Measurements from ENCODE around the gene CCDC187.
A peak's percentile ranks its signal among the peaks of the same experiment; 100 is the strongest.
"Not testable (repeated sequence)": the region's sequence is repeated elsewhere in the genome, so short reads cannot be mapped to it uniquely, and the experiment has no call there.

Gene CCDC187

GRCh38 chr9:136267261-136268111 lies 36.4 kb downstream of the CCDC187 start:
- peak; percentile 64 to 77 (median 76) for DNase-seq (ENCODE audit: low read depth in 3 of 3)

GRCh38 chr9:136266641-136267040 lies 37.3 kb downstream of the CCDC187 start:
- not testable (repeated sequence) for DNase-seq (ENCODE audit: low read depth in 3 of 3)

DNA sequence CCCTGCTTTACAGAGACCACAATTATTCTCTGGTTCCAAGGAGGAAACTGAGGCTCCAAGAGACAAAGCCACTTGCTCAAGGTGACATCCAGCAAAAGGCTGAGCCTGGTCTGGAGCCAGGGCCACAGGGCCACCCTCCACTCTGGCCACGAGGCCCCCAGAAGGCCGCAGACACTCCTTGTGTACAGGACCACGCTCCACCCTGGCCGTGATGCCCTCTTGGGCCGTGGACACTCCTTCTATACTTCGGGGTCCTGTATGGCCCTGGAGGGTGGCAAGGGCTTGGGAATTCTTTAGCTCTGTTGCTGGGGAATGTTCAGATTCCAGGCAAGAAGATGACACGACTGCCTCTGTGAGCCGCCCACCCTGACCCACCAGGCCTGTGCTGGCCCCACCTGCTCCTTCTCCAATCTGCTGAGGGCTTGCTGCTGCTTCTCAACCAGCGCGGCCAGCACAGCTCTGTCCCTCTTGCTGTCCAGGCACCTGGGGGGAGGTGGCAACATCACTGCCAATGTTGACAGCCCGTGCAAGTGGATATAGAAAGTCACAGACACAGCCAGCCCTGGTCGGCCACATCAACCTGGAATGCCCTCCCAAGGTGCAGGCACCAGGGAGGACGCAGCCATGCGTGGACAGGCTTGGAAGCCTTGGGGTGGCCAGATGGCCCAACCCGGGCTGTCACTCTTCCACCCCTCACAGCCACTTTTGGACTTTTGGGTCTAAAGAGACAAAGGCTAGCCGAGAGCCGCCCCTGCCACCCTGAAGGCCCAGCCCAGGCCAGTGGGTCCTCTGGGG lies 38.1 kb downstream of the CCDC187 start:
- no peak for DNase-seq (ENCODE audit: low read depth in 3 of 3)

GRCh38 chr9:136264441-136265405 lies 39.2 kb downstream of the CCDC187 start:
- DNase-seq (ENCODE audit: low read depth in 3 of 3) = no peak

GRCh38 chr9:136264031-136264430 lies 39.9 kb downstream of the CCDC187 start:
- no peak for DNase-seq (ENCODE audit: low read depth in 3 of 3)

DNA sequence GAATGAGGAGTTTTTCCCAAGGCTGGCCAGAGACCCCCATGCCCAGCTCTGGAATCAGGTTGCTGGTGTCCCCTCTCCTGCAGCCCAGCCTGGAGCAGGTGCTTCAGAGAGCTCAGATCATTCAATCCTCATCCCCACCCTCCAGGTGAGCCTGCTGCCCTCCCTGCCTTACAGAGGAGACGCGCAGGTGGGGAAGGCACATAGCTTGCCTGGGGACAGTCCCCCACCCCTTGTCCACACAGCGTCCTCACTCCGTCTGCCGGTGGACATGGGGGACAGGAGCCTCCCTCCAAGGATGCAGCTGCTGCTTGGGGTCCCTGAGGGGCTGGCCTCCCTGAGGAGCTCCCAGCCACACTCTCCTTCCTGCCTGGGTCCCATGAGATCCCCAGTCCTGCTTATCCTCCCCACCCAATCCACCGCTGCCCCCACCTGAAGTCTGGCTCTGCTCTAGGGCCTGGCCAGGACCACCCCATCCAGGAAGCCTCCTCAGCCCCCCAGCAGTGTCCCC lies 41.2 kb downstream of the CCDC187 start:
- DNase-seq (ENCODE audit: low read depth in 3 of 3) = no peak

DNA sequence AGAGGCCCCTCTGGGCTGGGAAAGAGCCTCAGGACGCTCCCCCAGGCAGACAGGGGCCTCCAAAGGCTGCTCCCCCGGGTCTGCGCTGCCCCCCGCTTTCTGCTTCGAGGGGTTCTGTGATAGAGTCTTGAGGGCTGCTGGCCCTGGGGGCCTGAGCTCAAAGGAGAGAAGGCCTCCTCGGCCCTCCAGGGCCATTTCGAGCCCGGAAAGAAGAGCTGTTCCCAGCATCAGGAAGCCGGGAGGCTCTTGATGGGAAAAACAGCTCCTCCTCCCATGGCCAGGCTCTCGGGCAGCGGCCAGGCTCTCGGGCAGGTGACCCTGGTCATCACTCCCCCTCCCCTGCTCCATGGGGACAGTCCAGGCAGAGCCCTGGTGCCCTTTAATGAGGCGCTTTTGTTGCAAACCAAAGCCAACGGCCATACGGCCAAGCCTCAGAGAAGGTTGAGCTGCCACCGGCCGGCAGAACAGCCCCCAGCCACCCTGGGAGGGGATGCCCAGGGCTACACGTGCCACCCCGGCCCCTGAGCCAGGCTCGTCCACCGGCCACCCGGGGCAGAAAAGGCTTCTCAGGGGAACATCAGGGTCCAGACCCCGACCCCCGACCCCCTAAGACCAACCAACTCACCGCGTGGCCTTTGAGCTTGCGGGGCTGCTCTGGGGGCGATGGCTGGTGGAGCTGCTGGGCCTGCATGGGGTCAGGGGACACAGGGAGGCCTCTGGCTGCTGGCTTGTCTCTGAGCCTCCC lies 42.0 kb downstream of the CCDC187 start:
- DNase-seq (ENCODE audit: low read depth in 3 of 3) = no peak

- DNase-seq (ENCODE audit: low read depth in 3 of 3) = no peak
Observed at GRCh38 chr9:136260936-136261472, 42.9 kb downstream of the CCDC187 start.

GRCh38 chr9:136260521-136260920 lies 43.4 kb downstream of the CCDC187 start:
- no peak for DNase-seq (ENCODE audit: low read depth in 3 of 3)

GRCh38 chr9:136259836-136260235 lies 44.1 kb downstream of the CCDC187 start:
- no peak for DNase-seq (ENCODE audit: low read depth in 3 of 3)

DNA sequence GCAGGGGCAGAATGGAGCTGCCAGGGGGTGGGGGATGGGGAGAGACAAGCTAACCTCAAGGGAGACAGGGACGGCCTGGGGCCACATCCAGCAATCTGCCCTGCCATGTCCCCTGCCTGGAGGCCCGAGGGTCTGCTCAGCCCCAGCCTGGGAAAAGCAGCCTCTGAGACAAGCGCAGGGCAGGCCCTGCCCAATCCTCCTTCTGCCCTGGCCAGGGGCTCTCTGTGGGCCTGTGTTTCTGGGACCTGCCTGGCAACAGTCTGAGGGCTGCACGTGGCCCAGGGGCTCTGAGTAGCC lies 44.4 kb downstream of the CCDC187 start:
- no peak for DNase-seq (ENCODE audit: low read depth in 3 of 3)

DNA sequence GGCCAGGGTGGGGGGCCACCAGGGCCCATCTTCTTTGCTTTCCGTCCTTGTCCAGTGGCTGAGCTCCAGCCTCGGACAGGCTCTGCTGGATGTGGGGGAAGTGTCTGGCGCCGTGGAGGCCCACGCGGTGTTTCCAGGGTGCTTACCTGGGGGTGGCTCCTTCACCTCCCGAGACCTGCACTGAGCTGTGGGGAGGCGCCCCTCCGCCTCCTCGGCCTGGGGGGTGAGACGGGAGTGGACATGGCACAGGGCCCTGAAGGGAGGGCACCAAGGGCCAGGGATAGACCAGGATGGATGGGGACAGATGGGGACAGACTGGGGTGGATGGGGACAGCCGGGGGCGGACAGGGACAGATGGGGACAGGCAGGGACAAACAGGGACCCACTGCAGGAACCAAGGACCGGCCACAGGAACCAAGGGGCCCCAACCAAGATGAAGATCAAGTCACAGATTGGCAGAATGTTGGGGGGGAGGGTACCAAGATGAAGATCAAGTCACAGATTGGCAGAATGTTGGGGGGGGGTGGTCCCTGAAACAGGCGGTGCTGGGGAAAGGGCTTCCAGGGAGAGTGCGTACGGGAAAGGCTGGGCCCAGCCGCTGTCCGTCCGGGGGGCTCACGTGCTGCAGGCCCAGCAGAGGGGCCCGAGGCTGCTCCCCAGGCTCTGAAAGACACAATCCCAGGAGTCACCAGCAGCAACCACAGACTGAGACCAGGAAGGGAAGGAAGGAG lies 44.9 kb downstream of the CCDC187 start:
- no peak for DNase-seq (ENCODE audit: low read depth in 3 of 3)

DNA sequence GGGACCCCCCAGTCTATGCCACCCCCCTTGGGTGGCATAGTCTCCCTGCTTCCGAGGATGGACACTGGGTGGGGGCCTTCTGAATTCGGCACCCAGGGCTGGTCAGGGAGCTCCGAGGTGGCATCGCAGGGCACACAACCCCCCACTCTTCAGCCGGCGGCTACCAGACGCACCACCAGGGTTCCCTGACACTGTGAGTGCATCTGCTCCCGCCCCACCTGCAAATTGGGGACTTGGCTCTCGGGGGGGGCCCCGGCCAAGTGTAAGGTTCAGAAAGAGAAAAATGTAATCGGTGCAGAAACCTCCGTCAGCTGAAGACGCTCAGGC lies 45.6 kb downstream of the CCDC187 start:
- DNase-seq (ENCODE audit: low read depth in 3 of 3) = no peak

DNA sequence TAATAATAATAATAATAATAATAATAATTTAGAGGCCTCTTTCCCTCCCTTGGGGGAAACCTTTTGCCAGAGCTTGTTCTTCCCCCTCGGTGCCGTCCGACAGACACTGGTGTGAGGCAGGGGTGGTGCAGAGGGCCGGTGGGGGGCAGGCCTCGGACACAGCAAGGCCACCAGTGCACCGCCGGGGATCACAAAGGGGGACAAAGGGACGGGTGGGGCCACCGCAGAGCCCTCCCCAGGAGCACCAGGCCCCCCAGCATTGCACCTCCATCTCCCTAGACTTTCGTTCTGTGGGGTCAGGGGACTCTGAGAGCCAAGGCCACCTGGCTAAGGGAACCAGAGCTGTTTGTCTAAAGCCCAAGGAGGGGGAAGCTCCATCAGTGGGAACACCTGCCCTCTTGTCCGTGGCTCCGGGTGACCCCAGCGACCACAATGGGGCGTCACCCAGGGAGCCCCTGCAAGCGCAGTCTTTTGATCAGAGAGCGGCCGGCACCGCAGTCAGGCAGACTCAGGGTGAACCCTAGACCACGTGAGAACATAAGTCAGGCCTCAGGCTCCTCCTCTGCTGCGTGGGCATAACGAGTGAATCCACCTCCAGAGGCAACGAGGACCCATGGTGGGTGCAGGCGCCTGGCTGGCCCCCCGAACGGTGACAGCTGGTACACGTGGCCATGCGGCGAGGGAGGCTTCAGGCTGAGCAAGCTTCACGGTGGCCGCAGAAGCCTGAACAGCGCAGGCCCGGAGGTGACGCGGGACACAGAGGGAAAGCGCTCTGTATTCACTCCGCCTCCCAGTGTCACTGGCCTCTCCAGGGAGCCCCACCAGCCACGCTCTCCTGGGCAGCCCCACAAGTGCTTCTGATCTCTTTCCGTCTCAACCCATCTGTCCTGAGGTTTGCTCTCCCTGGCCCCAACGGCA lies 46.3 kb downstream of the CCDC187 start:
- DNase-seq (ENCODE audit: low read depth in 3 of 3) = no peak

DNA sequence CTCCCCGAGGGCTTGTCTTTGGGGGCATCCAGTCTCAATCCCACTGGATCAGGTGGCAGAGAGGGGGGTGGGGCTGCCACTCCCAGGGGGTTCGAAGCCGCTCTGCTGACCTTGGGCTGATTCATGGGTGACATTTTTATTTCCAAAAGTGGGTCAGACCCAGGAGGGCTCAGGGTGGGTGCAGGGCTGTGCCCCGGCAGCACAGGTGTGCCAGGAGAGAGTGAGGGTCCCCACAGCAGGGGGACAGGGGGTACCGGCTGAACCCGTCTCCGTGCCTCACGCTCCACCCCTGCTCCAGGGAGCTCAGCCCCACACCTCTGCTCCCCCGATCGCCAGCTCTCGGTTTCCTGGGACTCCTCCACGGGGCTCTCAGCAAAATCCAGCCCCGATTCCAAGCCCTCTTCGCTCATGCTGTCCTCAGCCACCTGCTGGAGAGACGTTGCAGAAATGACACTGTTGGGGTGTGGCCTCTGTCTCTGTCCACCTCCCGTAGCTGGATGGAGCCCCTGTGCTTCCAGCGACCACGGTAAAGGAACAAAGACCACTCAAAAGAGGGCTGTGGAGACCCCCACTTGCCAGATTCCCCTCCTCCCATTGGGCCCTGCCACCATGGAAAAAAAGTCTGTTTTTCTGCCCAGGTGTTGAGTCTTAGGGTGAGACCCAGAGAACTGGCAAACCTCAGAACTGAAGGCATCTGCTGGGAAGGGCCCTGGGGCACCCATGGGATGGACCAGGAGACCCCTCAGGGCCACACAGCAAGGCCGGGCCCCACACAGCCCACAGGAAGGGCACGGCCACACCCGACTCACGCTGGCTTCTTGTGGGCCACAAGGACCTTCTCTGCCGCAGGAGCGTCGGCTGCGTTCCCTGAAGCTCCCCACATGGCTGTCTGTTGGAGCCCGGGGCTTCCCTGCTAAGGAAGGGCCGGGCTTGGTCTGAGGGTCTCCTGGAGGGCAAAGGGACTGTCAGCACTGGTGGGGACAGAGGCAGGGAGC lies 47.7 kb downstream of the CCDC187 start:
- DNase-seq (ENCODE audit: low read depth in 3 of 3) = no peak

DNA sequence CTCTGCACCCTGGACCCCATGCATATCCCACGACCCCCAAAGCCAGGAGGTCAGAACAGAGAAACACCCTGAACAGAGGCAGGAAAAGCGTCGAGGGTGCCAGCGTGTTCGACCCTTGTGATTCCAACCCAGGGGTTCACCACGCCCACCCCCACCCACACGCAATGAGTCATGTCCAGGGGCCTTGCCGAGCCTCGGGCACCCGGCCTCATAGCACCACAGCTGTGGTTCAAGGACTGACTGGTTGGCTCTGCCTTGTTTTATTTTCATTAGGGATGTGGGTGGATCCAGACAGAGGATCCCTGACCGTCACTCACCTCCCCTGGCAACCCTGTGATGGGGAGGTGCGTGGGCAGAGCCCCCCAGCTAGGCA lies 48.7 kb downstream of the CCDC187 start:
- no peak for DNase-seq (ENCODE audit: low read depth in 3 of 3)

DNA sequence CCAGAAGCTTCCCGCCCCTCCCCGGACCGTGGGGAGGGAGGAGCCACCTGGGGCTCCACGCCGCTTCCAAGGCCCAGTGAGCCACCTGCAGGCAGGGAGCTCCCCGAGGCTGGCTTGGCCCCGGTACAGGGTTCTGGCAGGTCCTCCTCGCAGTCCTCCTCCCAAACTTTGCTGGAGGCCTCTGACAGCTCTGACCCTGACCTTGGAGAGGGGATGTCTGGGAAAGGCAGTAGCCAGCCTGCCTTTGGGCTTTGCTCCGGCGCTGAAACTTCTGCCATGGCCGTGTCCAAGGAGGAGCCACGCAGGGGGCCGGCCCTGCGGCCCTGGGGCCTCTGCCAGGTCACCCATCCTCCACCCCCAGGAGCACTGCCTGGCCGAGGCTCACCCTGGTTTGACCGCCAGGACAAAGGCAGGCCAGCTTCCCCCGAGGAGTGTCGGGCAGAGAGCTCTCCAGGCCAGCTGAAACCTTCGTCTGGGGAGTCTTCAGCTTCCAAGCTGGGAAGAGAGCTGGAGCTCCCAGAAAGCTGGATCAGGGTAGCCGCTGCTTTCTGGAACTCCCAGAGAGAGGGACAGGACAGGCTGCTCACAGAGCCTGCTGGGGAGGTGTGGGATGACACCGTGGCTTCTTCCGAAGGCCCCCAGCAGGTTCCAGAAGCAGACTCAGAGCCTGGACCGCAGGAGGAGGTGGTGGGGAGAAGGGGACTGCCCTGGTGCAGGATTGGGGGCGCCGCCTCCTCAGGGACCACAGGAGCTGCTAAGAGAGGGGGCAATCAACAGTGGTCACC lies 49.3 kb downstream of the CCDC187 start:
- no peak for DNase-seq (ENCODE audit: low read depth in 3 of 3)

Data from stimulated activated CD4-positive, alpha-beta T cell treated with anti-CD3 and anti-CD28 coated beads, TNF-alpha, amount 100 ng/mL, for 24 hours (primary cell).